DMS79 (cell line): ENCODE data around the gene RFNG.

Source experiments
- DNase-seq: peaks from one replicate; lab custom pipeline; 2025; lab: John Stamatoyannopoulos, UW

RFNG gene

GRCh38 chr17:82025401-82026107 lies 26.1 kb downstream of the RFNG start:
- no peak for DNase-seq

GRCh38 chr17:82024859-82025258 lies 26.8 kb downstream of the RFNG start:
- DNase-seq, result no peak

- no peak for DNase-seq
Observed at GRCh38 chr17:82023447-82024241, 28.0 kb downstream of the RFNG start.

GRCh38 chr17:82022981-82023446 lies 28.6 kb downstream of the RFNG start, which contains the start of gene LRRC45:
LRRC45 (plus strand) TSS chr17:82023305; CDS start chr17:82023644, 339 bp downstream.
- DNase-seq, result peak; percentile 91

- no peak for DNase-seq
Observed at GRCh38 chr17:82022310-82022980, 29.2 kb downstream of the RFNG start, which contains the start of gene CENPX. CENPX (minus strand) TSS chr17:82022878; CDS start chr17:82022861, 17 bp downstream.

- no peak for DNase-seq
Observed at GRCh38 chr17:82021900-82022309, 29.7 kb downstream of the RFNG start.

- no peak for DNase-seq
Observed at GRCh38 chr17:82021107-82021899, 30.3 kb downstream of the RFNG start.

- DNase-seq, result no peak
Observed at GRCh38 chr17:82020572-82021106, 31.0 kb downstream of the RFNG start.

GRCh38 chr17:82019690-82020571 lies 31.7 kb downstream of the RFNG start:
- DNase-seq, result no peak

- DNase-seq, result no peak
Observed at GRCh38 chr17:82018989-82019689, 32.5 kb downstream of the RFNG start.

GRCh38 chr17:82018152-82018988 lies 33.2 kb downstream of the RFNG start:
- DNase-seq, result no peak

- DNase-seq, result no peak
Observed at GRCh38 chr17:82017612-82018151, 33.9 kb downstream of the RFNG start.

GRCh38 chr17:82016875-82017459 lies 34.6 kb downstream of the RFNG start:
- no peak for DNase-seq

- no peak for DNase-seq
Observed at GRCh38 chr17:82016061-82016874, 35.3 kb downstream of the RFNG start.

- DNase-seq, result no peak
Observed at GRCh38 chr17:82015311-82015971, 36.2 kb downstream of the RFNG start.

- DNase-seq, result no peak
Observed at GRCh38 chr17:82014971-82015310, 36.7 kb downstream of the RFNG start.

GRCh38 chr17:82014432-82014831 lies 37.2 kb downstream of the RFNG start:
- DNase-seq, result no peak
